ENCODE data around the gene ZNF384. TPM values are rescaled to one million over a fixed set of nuclear protein-coding genes. Genes with fewer than 3 reads are reported as not detected.

The ZNF384 gene
- polyA plus RNA-seq, 3 donors = 25.2 to 35.8 (median 25.7) TPM

DNA sequence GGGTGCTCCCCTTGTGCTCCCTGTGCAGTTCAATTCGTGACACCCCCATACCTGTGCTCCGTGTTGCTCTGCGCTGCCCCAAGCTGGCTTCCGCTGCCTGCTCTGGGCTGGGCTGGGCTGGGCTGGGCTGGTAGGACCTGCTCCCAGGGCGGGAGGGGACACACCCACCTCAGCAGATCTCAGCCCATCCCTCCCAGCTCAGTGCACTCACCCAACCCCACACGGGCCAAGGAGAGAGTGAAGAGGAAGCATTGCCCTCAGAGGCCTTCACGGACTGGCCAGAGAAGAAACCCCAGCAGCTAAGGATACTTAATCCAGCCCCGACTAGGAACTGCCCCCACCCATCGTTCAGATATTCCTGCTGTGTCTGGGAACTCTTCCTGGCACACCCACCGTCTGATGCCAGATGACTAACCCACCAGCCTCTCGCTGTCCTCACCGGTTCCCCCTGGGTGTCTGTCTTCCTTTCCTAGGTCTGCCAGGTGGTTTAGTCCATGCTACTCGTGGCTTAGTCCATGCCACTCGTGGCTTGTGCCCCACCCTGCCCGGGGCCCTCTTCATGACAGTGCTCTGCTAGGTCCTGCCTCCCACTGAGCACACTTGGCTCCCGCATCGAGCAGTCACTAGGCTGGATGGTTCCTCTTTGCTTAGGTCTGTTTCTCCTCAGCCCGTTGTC is 53.2 kb downstream of the ZNF384 start, which contains the start of gene LPAR5:
Gene LPAR5, minus strand, starts transcription at position 104 of the 676 bp plus-strand sequence. CDS start 14,711 bp downstream, outside the sequence.
- WGBS, 3 donors = 42 to 55% (median 45%) methylated on average over 18 of the region's 18 CpGs

DNA sequence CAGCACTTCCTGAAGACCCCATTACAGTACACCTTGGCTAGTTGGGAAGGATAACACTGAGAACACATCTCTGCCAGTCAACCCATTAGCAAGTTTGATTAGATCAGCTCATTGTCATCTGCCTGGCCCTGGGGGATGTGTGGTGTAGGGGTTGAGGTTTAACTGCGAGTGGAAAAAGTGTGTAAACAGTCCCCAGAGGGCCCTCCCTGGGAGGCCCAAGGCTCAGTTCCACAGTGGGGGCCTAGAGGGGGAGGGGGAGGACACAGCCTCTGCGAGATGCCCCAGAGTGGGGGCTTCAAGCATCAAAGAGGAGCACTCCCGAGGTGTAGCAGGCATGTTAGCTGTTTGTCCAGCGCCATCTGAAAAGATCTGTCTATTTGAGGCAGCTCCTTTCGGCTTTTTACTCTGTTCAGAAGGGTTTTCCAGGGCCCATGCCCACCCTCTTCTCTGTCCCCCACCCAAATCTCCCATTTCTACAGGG is 53.8 kb downstream of the ZNF384 start:
- no peak overlapping the region for H3K27ac ChIP-seq (ENCODE audit: low read depth, low read length)
- WGBS, 3 donors = 58 to 61% (median 58%) methylated on average over 5 of the region's 5 CpGs

More for the DNA sequence above, 53.2 kb downstream of the ZNF384 start, which contains the start of gene LPAR5:
- no peak within 1 kb of the TSS for H3K27ac ChIP-seq (ENCODE audit: low read depth, low read length)

- 56 to 66% (median 57%) methylated on average over 19 to 21 of the region's 21 CpGs for WGBS, 3 donors
- no peak overlapping the region for H3K27ac ChIP-seq (ENCODE audit: low read depth, low read length)
Observed at GRCh38 chr12:6632026-6632983, 56.9 kb downstream of the ZNF384 start.

DNA sequence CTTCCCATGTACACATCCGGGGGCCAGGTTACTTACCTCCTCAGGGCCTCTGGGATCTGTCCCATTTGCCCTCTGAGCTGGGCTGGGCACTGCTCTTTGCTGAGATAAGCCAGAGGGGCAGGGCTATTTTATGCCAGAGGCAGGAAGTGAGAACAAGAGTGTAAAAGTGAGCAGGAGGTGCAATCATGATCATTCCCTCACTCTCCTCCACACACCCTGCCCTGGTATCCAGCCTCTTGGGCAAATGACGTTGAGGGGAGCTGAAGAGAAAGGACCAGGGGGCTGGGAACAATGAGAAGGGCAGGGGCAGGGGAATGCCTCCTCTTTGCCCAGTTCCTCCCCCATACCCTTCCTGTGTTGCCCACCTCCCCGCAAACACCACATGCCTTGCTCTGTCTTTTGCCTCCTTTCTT is 57.6 kb downstream of the ZNF384 start:
- 49 to 83% (median 68%) methylated on average over 3 of the region's 3 CpGs for WGBS, 3 donors
- H3K27ac ChIP-seq (ENCODE audit: low read depth, low read length) = no peak overlapping the region

DNA sequence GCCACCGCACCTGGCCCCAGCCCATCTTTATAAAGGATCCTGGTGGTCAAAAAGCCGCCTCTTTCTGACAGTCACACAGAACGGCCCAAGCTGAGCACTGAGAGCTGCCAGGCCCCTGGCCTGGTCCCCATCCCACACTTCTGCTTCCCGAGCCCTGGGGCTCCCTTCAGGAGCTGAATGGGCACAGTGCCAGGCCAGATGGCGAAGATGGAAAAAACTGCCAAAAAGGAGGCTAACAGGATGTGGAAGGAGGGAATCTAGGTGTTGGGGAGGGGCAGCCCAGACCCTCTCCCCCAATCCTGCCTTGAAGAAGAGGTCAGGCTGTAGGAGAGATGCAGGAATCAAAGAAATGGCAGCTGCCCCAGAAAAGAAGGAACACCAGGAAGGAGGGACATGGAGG is 58.4 kb downstream of the ZNF384 start:
- 50 to 63% (median 55%) methylated on average over 5 of the region's 5 CpGs for WGBS, 3 donors
- H3K27ac ChIP-seq (ENCODE audit: low read depth, low read length) = no peak overlapping the region

GRCh38 chr12:6627616-6628015 is 61.6 kb downstream of the ZNF384 start:
- 52 to 55% (median 53%) methylated on average over 7 of the region's 7 CpGs for WGBS, 3 donors

GRCh38 chr12:6626654-6627283 is 62.4 kb downstream of the ZNF384 start:
- WGBS, 3 donors = 69 to 79% (median 76%) methylated on average over 8 of the region's 8 CpGs
- no peak overlapping the region for H3K27ac ChIP-seq (ENCODE audit: low read depth, low read length)

More at GRCh38 chr12:6627616-6628015, 61.6 kb downstream of the ZNF384 start:
- H3K27ac ChIP-seq (ENCODE audit: low read depth, low read length) = no peak overlapping the region

GRCh38 chr12:6620885-6621274 is 68.3 kb downstream of the ZNF384 start:
- WGBS, 3 donors = 76 to 87% (median 82%) methylated on average over 29 of the region's 29 CpGs
- no peak overlapping the region for H3K27ac ChIP-seq (ENCODE audit: low read depth, low read length)

GRCh38 chr12:6620137-6620884 is 68.9 kb downstream of the ZNF384 start:
- H3K27ac ChIP-seq (ENCODE audit: low read depth, low read length) = no peak overlapping the region
- 21 to 44% (median 33%) methylated on average over 79 to 88 of the region's 88 CpGs for WGBS, 3 donors

GRCh38 chr12:6618483-6619225 is 70.5 kb downstream of the ZNF384 start:
- WGBS, 3 donors = 67 to 69% (median 69%) methylated on average over 4 to 5 of the region's 5 CpGs
- H3K27ac ChIP-seq (ENCODE audit: low read depth, low read length) = no peak overlapping the region

Other genes starting within 250 kb of the ZNF384 start
- 1 to 10 TPM in 1 of 3 donors, under 1 TPM in 1, not detected in 1; 0.82 to 1.1 TPM for gene CD27, start 244.4 kb downstream of the ZNF384 start, polyA plus RNA-seq
- 10 to 100 TPM in 1 of 3 donors, 1 to 10 TPM in 2; 8.0 to 15.9 (median 8.9) TPM for gene TAPBPL, start 237.3 kb downstream of the ZNF384 start, polyA plus RNA-seq
- 1 to 10 TPM; 3.3 to 4.7 (median 4.6) TPM for gene VAMP1, start 218.7 kb downstream of the ZNF384 start, polyA plus RNA-seq
- gene MRPL51, start 196.1 kb downstream of the ZNF384 start, polyA plus RNA-seq = 100 to 1,000 TPM in 1 of 3 donors, 10 to 100 TPM in 2; 74.8 to 100 (median 94.9) TPM
- gene NCAPD2, start 195.3 kb downstream of the ZNF384 start, polyA plus RNA-seq = 1 to 10 TPM; 5.5 to 7.4 (median 7.1) TPM
- gene GAPDH, start 154.9 kb downstream of the ZNF384 start, polyA plus RNA-seq = 1,000 to 10,000 TPM in 2 of 3 donors, 100 to 1,000 TPM in 1; 763 to 1,731 (median 1,287) TPM
- gene IFFO1, start 133.3 kb downstream of the ZNF384 start, polyA plus RNA-seq = 10 to 100 TPM in 2 of 3 donors, 1 to 10 TPM in 1; 7.3 to 18.7 (median 15.3) TPM
- gene NOP2, start 121.1 kb downstream of the ZNF384 start, polyA plus RNA-seq = 10 to 100 TPM; 11.8 to 42.9 (median 22.0) TPM
- gene CHD4, start 82.0 kb downstream of the ZNF384 start, polyA plus RNA-seq = 100 to 1,000 TPM in 1 of 3 donors, 10 to 100 TPM in 2; 77.3 to 133 (median 92.3) TPM
- 1 to 10 TPM in 1 of 3 donors, under 1 TPM in 2; 0.11 to 1.0 (median 0.35) TPM for gene LPAR5, start 53.4 kb downstream of the ZNF384 start, polyA plus RNA-seq
- 1 to 10 TPM in 1 of 3 donors, under 1 TPM in 1, not detected in 1; 0.74 to 1.6 TPM for gene ACRBP, start 41.9 kb downstream of the ZNF384 start, polyA plus RNA-seq
- 10 to 100 TPM; 23.2 to 28.7 (median 25.2) TPM for gene ING4, start 26.3 kb downstream of the ZNF384 start, polyA plus RNA-seq
- under 1 TPM in 2 of 3 donors, not detected in 1; 0.09 to 0.49 TPM for gene PIANP, start 11.4 kb upstream of the ZNF384 start, polyA plus RNA-seq
- gene COPS7A, start 34.7 kb upstream of the ZNF384 start, polyA plus RNA-seq = 10 to 100 TPM; 33.5 to 71.9 (median 66.1) TPM
- gene MLF2, start 63.8 kb upstream of the ZNF384 start, polyA plus RNA-seq = 100 to 1,000 TPM in 2 of 3 donors, 10 to 100 TPM in 1; 78.2 to 196 (median 188) TPM
- gene PTMS, start 77.0 kb upstream of the ZNF384 start, polyA plus RNA-seq = 100 to 1,000 TPM in 2 of 3 donors, 10 to 100 TPM in 1; 71.7 to 632 (median 263) TPM
- 1 to 10 TPM in 2 of 3 donors, under 1 TPM in 1; 0.08 to 3.0 (median 1.0) TPM for gene LAG3, start 83.1 kb upstream of the ZNF384 start, polyA plus RNA-seq
- gene CD4, start 100.2 kb upstream of the ZNF384 start, polyA plus RNA-seq = 10 to 100 TPM in 1 of 3 donors, 1 to 10 TPM in 2; 3.7 to 11.2 (median 7.6) TPM
- 1 to 10 TPM; 2.0 to 5.1 (median 5.1) TPM for gene GPR162, start 132.4 kb upstream of the ZNF384 start, polyA plus RNA-seq
- gene P3H3, start 139.0 kb upstream of the ZNF384 start, polyA plus RNA-seq = 1 to 10 TPM; 5.4 to 9.0 (median 7.4) TPM
- gene GNB3, start 151.6 kb upstream of the ZNF384 start, polyA plus RNA-seq = 1 to 10 TPM in 1 of 3 donors, under 1 TPM in 2; 0.86 to 1.7 (median 0.89) TPM
- gene CDCA3, start 161.9 kb upstream of the ZNF384 start, polyA plus RNA-seq = 1 to 10 TPM in 1 of 3 donors, under 1 TPM in 2; 0.52 to 1.1 (median 0.64) TPM
- gene USP5, start 162.8 kb upstream of the ZNF384 start, polyA plus RNA-seq = 10 to 100 TPM; 14.7 to 32.5 (median 28.5) TPM
- gene TPI1, start 178.2 kb upstream of the ZNF384 start, polyA plus RNA-seq = 100 to 1,000 TPM; 244 to 500 (median 371) TPM
- 1 to 10 TPM; 5.4 to 6.2 (median 5.6) TPM for gene SPSB2, start 183.9 kb upstream of the ZNF384 start, polyA plus RNA-seq
- gene LRRC23, start 215.4 kb upstream of the ZNF384 start, polyA plus RNA-seq = 10 to 100 TPM in 1 of 3 donors, 1 to 10 TPM in 2; 3.0 to 11.7 (median 4.8) TPM
- 10 to 100 TPM in 1 of 3 donors, 1 to 10 TPM in 2; 2.6 to 11.9 (median 4.1) TPM for gene ENO2, start 225.2 kb upstream of the ZNF384 start, polyA plus RNA-seq
- gene ATN1, start 238.6 kb upstream of the ZNF384 start, polyA plus RNA-seq = 100 to 1,000 TPM in 2 of 3 donors, 10 to 100 TPM in 1; 38.1 to 127 (median 119) TPM

Measured in adipose tissue (tissue), 3 donors.